ENCODE data around the gene HSP90AB1. TPM values are rescaled to one million over a fixed set of nuclear protein-coding genes. Genes with fewer than 3 reads are reported as not detected.

Gene HSP90AB1
- total and polyA plus RNA-seq, 2 of the 8 experiments (the other 6 are each of a cell fraction or from before 2014, with no cell fraction given) = 1,564 to 2,297 TPM

DNA sequence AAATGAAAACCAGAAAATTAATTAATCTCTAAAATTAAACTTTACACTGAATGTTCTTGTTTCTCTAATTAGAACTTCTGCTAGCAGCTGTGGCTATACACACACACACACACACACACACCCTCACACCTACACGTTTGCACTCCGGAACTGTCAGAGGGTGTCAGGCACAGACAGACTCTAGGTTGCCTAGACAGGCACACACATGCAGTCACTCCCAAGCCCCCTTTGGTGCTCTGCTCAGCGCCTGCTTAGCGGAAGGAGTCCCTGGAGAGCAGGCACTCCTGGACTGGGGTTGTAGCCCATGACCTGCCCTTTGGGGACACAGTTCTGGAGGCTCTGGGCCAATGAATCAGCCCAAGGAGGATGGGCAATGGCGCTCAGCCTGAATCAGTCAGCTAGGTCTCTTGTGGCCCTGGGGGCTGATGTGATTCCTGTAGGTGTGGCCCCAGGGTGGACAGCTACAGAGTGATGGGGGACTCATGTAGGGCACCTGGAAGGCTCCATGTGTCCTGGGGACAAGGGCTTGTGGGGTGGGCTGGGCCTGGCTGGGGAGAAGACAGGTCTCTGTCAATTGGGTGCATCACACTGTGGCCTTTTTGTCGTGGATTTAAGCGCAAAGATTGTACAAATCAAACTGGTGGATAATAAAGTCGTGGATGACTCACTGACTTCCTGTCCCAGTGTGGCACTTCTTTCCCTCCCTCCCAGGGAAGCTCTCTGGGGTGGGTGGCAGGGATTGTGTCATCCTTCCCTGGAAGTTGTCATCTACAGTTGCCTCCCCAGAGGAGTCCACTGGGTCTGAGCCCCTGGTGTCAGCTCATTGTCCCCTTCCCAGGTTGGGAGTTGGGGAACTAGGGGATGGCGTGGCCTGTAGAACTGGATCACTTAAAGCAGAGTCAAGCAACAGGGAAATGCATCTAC lies 32.1 kb downstream of the HSP90AB1 start:
- Histone ChIP-seq H3K4me2 (ENCODE audit: insufficient read depth in 1 of 2, low read depth in 2 of 2, low read length in 2 of 2) (no peak overlapping the region), H4K5ac (ENCODE audit: insufficient read length, low read depth, low read length) (no peak overlapping the region), H3K9ac (replicated peaks in 1 of 4; ENCODE audit: extremely low read depth in 1 of 4, low read depth in 3 of 4, low read length in 3 of 4) (no peak overlapping the region), H3K56ac (replicated peaks; ENCODE audit: insufficient read length, low read depth, low read length) (no peak overlapping the region), H2BK15ac (ENCODE audit: low read length) (no peak overlapping the region; the same call in 1 of the 2 replicates), H4K8ac (ENCODE audit: extremely low read depth, insufficient read depth, low read length) (no peak overlapping the region; the same call in 1 of the 2 replicates), H3K79me2 (ENCODE audit: control insufficient read depth in 1 of 2, insufficient read depth in 2 of 2, low read length in 2 of 2) (no peaks in the 10 kb centered on the region), H3K4me3 (ENCODE audit: extremely low read depth in 1 of 4, insufficient read depth in 2 of 4, low read depth in 3 of 4, low read length in 4 of 4) (no peak overlapping the region), H2AK5ac (ENCODE audit: low read depth, low read length) (no peak overlapping the region; the same call in 1 of the 2 replicates), H4K91ac (replicated peaks; ENCODE audit: insufficient read length, low read length) (no peak overlapping the region), H3K27ac (ENCODE audit: low read depth, low read length) (no peak overlapping the region), H3K23ac (ENCODE audit: insufficient read length) (no peak overlapping the region), H3K14ac (ENCODE audit: insufficient read length) (no peak overlapping the region), H3K18ac (ENCODE audit: extremely low read depth, low read length) (no peak overlapping the region), H3K9me3 (ENCODE audit: insufficient read depth in 2 of 2, low read depth in 1 of 2, low read length in 1 of 2) (no peaks in the 10 kb centered on the region), H3K4ac (replicated peaks; ENCODE audit: insufficient read length, low read depth, low read length) (no peak overlapping the region), H3K36me3 (ENCODE audit: control insufficient read depth in 2 of 4, insufficient read depth in 4 of 4, low read length in 3 of 4) (peaks cover 0 to 7% (median 2%) of the 10 kb centered on the region in 4 experiments; a peak in 2 of 8 replicates), H2BK120ac (replicated peaks; ENCODE audit: low read depth, low read length) (no peak overlapping the region), H3K23me2 (ENCODE audit: low read depth, low read length) (no peaks in the 10 kb centered on the region; the same call in 1 of the 2 replicates), H2BK20ac (ENCODE audit: low read length) (no peak overlapping the region), H2AFZ (ENCODE audit: low read length) (no peak overlapping the region), H2BK12ac (ENCODE audit: low read depth, low read length) (no peak overlapping the region), H3K79me1 (ENCODE audit: low read depth, low read length) (no peaks in the 10 kb centered on the region), H3K27me3 (replicated peaks in 1 of 4; ENCODE audit: control insufficient read depth in 3 of 4, extremely low read depth in 1 of 4, insufficient read depth in 3 of 4, low read length in 3 of 4) (peaks cover 0 to 3% (median 0%) of the 10 kb centered on the region in 4 experiments; a peak in 1 of 7 replicates), H4K20me1 (replicated peaks in 1 of 2; ENCODE audit: control insufficient read depth in 1 of 2, insufficient read depth in 2 of 2, low read length in 2 of 2) (peaks cover 0 to 8% of the 10 kb centered on the region in 2 experiments), H2BK5ac (ENCODE audit: low read depth, low read length) (no peak overlapping the region), H3K4me1 (replicated peaks in 1 of 4; ENCODE audit: control insufficient read depth in 3 of 4, insufficient read depth in 4 of 4, low read length in 3 of 4) (no peaks in the 10 kb centered on the region; a peak in 1 of 7 replicates)
- FAIRE-seq (no peak), DNase-seq (ENCODE audit: low read depth in 1 of 2, low spot score in 2 of 2) (no peak)
- ChIA-PET CTCF (ENCODE audit: partially characterized antibody) (interaction anchor here (1.1 to 19.0 kb wide), 8 partner anchors 9 to 63 kb away, joined by 4 to 330 read pairs (median 6); partner anchors contain the start of genes AARS2 and TMEM151B), POLR2A (ENCODE audit: partially characterized antibody) (interaction anchor here (0.8 to 3.2 kb wide), 10 partner anchors 11 to 34 kb away, joined by 3 to 18 read pairs (median 5); partner anchors contain the start of genes AARS2 and SLC35B2)
- 75% methylated on average over 9 of the region's 9 CpGs; no CpG with 5 or more reads in 1 of the 2 experiments for WGBS, 2 experiments (ENCODE audit: extremely low coverage in 1 of 2, insufficient coverage in 1 of 2, insufficient read length in 1 of 2, insufficient replicate concordance in 2 of 2, low coverage in 1 of 2, low lambda C conversion rate in 2 of 2, missing lambda C conversion rate in 1 of 2)
- TF ChIP-seq SRF (IDR thresholded peaks at IDR 0.05; ENCODE audit: low read depth, low read length) (no peak), CTCF (IDR thresholded peaks at IDR 0.05; ENCODE audit: control extremely low read depth in 1 of 3, insufficient read depth in 1 of 3, low read depth in 1 of 3, low read length in 3 of 3) (no peak), MAFK (IDR thresholded peaks at IDR 0.05; ENCODE audit: low read depth, low read length) (no peak), GABPA (IDR thresholded peaks at IDR 0.05; ENCODE audit: borderline replicate concordance, insufficient read depth, low read length) (no peak), POLR2AphosphoS5 (IDR thresholded peaks at IDR 0.05; ENCODE audit: low read depth, low read length) (no peak), HDAC2 (IDR thresholded peaks at IDR 0.05; ENCODE audit: borderline replicate concordance in 1 of 2, low read depth in 2 of 2, low read length in 2 of 2) (no peak), NANOG (IDR thresholded peaks at IDR 0.05; ENCODE audit: insufficient read depth, low read depth, low read length, poor library complexity, severe bottlenecking) (no peak), NRF1 (IDR thresholded peaks at IDR 0.05; ENCODE audit: low read depth, low read length) (no peak)
